T follicular helper cell (primary cell): ENCODE data around the gene ENDOD1.

Experiments used
- DNase-seq: peaks from one replicate; pipeline ENCODE4 v3.0.0-alpha.2; 2020; ENCODE audit warnings: low read depth

Gene ENDOD1

DNA sequence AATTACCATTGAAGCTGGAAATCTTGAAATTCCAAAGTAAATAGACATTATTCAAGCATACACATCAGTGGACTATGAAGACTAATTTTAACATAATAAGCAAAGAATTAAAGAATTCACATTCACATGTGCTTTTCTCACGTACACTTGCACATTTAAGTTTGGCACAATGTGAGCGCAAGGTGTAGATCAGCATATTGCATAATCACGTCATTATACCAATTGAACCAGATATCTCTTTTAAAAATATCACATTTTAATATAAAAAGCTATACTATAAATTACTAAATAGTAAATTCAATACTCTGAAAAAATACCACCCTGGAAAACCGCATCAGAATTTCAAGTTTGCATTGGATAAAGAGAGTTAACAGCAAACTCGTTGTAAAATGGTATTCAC lies 80.6 kb downstream of the ENDOD1 start:
- no peak for DNase-seq

DNA sequence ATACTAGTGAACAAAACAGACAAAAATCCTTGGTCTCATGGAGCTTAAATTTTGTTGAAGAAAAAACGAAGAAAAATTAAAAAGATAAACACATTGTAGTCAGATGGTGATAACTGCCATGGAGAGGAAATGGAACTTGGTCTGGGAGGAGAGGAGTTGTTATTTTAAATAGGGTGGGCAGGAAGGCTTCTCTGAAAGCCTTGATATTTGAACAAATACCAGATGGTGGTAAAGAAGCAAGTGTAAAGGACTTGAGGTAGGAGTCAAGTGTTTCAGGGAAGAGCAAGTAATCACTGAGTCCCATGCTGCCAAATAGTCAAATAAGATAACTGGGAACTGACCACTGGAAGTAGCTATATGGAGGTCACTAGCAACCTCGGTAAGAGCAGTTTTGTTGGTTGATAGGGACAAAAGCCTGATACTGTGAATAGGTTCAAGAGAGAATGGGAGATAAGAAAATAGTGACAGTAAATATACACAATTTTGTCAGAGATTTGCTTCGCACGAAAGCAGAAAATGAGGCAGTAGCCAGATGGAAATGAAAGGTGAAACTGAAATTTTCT lies 86.3 kb downstream of the ENDOD1 start:
- no peak for DNase-seq
